NCI-H1092 treated with DMSO at 0.1 percent for 48 hours (cell line): ENCODE results near the gene SLC45A2.
"Not testable (repeated sequence)": the region's sequence is repeated elsewhere in the genome, so short reads cannot be mapped to it uniquely, and the experiment has no call there.

ENCODE experiments used
- DNase-seq: peaks from one replicate; lab custom pipeline; 2025; lab: John Stamatoyannopoulos, UW

SLC45A2 gene

DNA sequence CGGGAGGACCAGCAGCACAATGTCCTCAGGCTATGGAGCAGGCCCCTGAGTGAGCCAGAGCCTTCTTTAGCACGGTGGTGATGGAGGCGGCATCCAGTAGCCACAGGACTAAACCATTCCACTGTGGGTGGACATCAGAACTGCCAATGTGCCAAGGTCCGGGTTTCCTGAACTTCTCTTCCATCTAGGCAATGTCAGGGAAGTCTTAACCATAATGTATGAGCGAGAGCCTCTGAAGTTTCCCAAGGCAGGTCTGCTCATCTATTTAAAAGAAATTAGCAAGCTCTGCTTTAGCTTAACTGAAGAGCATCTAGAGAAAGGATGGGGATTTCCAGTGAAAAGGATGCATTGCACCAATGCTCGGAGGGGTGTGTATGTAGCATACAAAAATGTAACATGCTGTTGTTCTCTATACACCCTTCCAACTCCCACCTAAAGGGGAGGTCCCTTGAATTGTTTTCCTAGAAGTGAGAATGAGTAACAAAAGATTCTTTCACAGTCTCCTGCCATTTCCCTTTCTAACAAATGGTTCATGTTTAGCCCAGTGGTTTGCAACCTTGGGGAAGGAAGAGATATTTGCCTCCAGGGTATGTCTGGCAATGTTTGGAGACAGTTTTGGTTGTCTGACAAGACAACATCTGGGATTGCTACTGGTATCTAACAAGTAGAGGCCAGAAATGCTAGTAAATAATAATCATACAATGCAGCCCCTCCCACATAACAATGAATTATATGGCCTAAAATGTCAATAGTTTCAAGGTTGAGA, 54.4 kb downstream of the SLC45A2 start:
- DNase-seq, result no peak

DNA sequence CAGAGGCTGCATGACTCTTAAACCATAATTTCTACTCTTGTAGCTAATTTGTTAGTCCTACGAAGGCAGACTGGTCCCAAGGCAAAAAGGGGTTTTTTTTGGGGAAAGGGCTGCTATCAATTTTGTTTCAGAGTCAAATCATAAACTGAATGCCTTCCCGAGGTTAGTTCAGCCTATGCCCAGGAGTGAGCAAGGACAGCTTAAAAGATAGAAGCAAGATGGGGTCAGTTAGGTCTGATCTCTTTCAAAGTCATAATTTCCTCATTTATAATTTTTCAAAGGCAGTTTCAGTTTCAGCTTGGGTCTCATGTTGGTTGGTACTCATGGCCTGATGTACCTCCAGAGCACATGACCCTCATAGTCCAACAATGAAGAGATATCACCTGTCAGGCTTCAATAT, 56.2 kb downstream of the SLC45A2 start:
- no peak for DNase-seq

DNA sequence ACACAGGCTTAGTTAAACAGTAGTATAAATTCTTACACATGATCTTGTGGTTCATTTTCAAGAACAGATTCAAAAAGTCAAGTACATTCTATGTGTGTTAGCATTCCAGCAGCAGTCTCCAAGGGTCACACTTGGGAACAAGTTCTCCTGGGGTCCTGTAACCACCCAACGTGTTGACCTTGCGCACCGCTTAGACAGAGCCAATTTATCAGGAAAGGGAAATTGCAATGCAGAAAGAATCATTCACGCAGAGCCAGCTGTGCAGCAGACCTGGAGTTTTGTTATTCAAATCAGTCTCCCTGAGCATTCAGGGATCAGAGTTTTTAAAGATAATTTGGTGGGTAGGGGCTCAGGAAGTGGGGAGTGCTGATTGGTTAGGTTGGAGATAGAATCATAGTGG, 56.8 kb downstream of the SLC45A2 start:
- DNase-seq, result no peak

DNA sequence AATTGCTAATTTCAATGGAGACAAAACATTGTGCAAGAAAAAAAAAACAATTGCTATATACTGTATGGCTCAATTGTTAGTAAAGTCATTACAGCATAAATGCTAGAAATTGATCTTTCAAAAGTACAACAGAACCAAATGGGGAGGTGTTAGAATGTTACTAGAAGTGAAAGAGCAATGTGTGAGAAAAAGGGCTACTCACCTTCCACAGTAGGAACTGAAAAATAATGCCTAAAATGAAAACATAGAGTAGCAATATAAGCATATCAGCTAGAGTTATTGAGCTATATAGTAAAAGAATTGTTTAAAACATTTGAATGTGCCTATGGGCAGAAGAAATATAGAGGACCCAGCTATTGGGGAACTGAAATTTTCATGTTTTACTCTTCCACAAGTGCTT, 59.2 kb downstream of the SLC45A2 start:
- DNase-seq, result no peak

DNA sequence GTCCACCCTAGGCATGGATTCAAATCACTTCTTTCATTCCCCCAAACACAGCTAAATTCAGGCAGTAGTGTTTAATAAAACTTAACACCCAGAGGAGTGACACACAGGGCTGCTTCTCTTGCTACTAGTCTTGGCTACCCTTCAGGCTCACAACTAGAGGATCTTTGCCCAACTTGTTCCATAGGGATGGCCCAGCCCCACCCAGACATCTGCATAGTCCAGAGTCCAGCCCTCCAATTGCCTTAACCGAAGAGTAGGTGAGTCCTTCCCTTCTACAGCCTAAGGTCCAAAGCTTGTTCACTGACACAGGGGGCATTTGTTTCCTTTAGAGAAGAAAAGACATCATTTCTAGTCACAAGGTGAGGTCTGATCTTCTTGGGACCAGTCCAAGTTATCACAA, 63.5 kb downstream of the SLC45A2 start:
- DNase-seq, result no peak

DNA sequence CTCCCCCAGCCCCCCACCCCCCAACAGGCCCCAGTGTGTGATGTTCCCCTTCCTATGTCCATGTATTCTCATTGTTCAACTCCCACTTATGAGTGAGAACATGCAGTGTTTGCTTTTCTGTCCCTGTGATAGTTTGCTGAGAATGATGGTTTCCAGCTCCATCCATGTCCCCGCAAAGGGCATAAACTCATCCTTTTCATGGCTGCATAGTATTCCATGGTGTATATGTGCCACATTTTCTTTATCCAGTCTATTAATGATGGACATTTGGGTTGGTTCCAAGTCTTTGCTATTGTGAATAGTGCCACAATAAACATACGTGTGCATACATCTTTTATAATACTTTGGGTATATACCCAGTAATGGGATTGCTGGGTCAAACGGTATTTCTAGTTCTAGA, 69.6 kb downstream of the SLC45A2 start:
- DNase-seq, result not testable (repeated sequence)

DNA sequence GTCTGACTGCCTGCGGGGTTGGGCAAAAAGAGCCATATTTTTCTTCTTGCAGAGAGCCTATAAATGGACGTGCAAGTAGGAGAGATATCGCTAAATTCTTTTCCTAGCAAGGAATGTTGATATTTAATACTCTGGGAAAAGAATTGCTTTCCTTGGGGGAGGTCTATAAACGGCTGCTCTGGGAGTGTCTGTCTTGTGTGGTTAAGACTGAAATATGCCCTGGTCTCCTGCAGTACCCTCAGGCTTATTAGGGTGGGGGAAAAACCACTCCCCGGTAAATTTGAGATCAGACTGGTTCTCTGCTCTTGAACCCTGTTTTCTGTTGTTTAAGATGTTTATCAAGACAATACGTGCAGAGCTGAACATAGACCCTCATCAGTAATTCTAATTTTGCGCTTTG, 78.2 kb downstream of the SLC45A2 start:
- not testable (repeated sequence) for DNase-seq

DNA sequence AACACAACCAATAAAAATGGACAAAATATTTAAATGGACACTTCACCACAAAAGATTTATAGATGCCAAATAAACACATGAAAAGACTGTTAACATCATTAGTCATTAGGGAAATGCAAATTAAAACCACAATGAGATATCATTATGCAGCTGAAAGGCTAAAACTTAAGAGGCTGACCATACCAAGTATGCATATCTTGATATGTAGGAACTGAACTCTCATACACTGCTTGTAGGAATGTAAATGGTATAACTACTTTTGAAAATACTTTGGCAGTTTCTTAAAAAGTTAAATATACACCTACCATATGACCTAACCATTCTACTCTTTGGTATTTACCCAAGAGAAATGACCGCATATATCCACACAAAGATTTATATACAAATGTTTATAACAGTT, 79.1 kb downstream of the SLC45A2 start:
- no peak for DNase-seq

DNA sequence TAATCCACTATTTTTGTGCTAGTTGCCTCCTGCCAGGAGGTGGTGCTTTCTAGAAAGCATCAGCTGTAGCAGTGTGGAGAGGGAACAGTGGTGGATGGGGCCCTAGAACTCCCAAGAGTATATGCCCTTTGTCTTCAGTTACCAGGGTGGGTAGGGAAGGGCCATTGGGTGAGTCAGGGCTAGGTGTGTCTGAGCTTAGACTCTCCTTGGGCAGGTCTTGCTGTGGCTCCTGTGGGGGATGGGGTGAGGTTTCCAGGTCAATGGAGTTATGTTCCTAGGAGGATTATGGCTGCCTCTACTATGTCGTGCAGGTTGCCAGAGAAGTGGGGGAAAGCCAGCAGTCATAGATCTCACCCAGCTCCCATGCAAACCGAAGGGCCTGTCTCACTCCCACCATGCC, 81.4 kb downstream of the SLC45A2 start:
- DNase-seq, result no peak

DNA sequence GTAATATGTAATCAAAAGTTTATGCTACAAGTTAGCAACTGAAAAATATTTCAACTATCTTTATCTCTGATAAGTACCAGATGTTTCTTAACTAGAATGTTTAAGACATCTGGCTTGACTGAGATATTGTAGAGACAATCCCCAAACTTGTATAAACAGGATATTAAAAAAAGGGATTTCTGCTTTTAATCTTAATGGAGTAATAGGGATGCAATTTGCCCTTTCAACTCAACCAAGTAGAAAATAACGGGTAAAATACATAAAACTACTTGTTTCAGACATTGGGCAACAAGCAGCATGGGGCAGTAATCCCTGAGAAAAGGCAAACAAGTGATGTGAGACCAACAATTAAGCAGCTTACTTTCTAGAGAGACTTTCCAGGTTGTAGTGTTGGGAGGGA, 83.3 kb downstream of the SLC45A2 start:
- DNase-seq, result no peak
